ENCODE data around the gene SLC25A23.

GRCh38 chr19:6416658-6417405 is 42.8 kb downstream of the SLC25A23 start:
- TF ChIP-seq CTCF (IDR thresholded peaks at IDR 0.05; ENCODE audit: low read depth, low read length) (no peak), MAX (IDR thresholded peaks at IDR 0.05; ENCODE audit: low read depth, low read length) (no peak)
